SK-N-SH treated with all-trans-retinoic acid at 6 μM for 48 hours (cell line): ENCODE results near the gene ARHGEF6.

Experiments
- ARNTL ChIP-seq: fragments of 450-650 bp; formaldehyde crosslinking; IDR thresholded peaks from 2 replicates; pipeline ENCODE4 v1.5.0; 2020; ENCODE audit warnings: low read depth, mild to moderate bottlenecking, moderate library complexity, borderline replicate concordance
- BACH2 ChIP-seq: fragments of 250-450 bp; sonication (Bioruptor Pico); IDR thresholded peaks from 2 replicates; pipeline ENCODE4 v1.9.0; 2021; ENCODE audit warnings: mild to moderate bottlenecking, borderline replicate concordance
- CREB5 ChIP-seq: fragments of 250-450 bp; sonication (Bioruptor Pico); IDR thresholded peaks from 2 replicates; pipeline ENCODE4 v1.5.1; 2020; ENCODE audit warnings: low read depth, mild to moderate bottlenecking, moderate library complexity
- ESRRG ChIP-seq: fragments of 250-450 bp; sonication (Bioruptor Pico); IDR thresholded peaks from 2 replicates; pipeline ENCODE4 v1.6.1; 2021; ENCODE audit warnings: mild to moderate bottlenecking
- GLIS3 ChIP-seq: fragments of 250-450 bp; sonication (Bioruptor Pico); IDR thresholded peaks from 2 replicates; pipeline ENCODE4 v1.5.0; 2020; ENCODE audit warnings: mild to moderate bottlenecking, moderate library complexity
- ISL1 ChIP-seq: fragments of 250-450 bp; sonication (Bioruptor Pico); IDR thresholded peaks from 2 replicates; pipeline ENCODE4 v2.1.2; 2022; ENCODE audit warnings: mild to moderate bottlenecking, moderate library complexity
- POU6F1 ChIP-seq: fragments of 250-450 bp; sonication (Bioruptor Pico); IDR thresholded peaks from 2 replicates; pipeline ENCODE4 v1.8.0; 2021; ENCODE audit warnings: low read depth, mild to moderate bottlenecking, moderate library complexity, borderline replicate concordance
- RARB ChIP-seq: fragments of 250-450 bp; sonication (Bioruptor Pico); IDR thresholded peaks from 2 replicates; pipeline ENCODE4 v1.8.0; 2021; ENCODE audit warnings: mild to moderate bottlenecking, moderate library complexity
- TCF4 ChIP-seq: fragments of 250-450 bp; sonication (Bioruptor Pico); IDR thresholded peaks from 2 replicates; pipeline ENCODE4 v1.8.0; 2021; ENCODE audit warnings: mild to moderate bottlenecking, moderate library complexity, borderline replicate concordance
- TOX ChIP-seq: fragments of 250-450 bp; sonication (Bioruptor Pico); IDR thresholded peaks from 2 replicates; pipeline ENCODE4 v1.8.0; 2021; ENCODE audit warnings: mild to moderate bottlenecking, moderate library complexity, borderline replicate concordance
- ZFP3 ChIP-seq: fragments of 250-450 bp; sonication (Bioruptor Pico); IDR thresholded peaks from 2 replicates; pipeline ENCODE4 v1.5.0; 2020; ENCODE audit warnings: mild to moderate bottlenecking, moderate library complexity
- ZNF565 ChIP-seq: fragments of 450-650 bp; formaldehyde crosslinking; conservative IDR thresholded peaks from 2 replicates; pipeline ENCODE4 v1.5.0; 2020; ENCODE audit warnings: low read depth, mild to moderate bottlenecking, moderate library complexity
- TF ChIP-seq, protein P1 (sequence below): fragments of 250-450 bp; sonication (Bioruptor Pico); IDR thresholded peaks from 2 replicates; pipeline ENCODE4 v1.8.0; 2020; ENCODE audit warnings: mild to moderate bottlenecking, moderate library complexity, borderline replicate concordance

DNA sequence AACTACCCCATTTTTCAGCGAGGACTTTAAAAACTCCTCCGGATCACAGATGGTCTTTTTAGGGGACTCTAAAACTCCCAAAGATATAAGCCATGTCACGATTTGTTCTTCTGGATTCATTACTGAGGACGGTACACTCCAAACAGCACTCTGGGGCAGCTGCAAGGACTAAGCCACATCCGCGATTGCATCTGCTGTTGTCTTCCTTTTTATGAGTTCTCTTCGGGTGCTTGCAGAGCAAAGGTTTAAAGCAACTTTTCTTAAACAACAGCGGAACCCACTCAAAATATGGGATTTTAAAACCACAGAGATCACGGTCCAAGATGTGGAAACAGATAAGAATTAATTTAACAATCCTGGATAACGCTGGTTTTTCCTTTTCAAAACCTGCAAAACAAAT lies at the start of gene ARHGEF6:
- TF ChIP-seq, protein P1, sequence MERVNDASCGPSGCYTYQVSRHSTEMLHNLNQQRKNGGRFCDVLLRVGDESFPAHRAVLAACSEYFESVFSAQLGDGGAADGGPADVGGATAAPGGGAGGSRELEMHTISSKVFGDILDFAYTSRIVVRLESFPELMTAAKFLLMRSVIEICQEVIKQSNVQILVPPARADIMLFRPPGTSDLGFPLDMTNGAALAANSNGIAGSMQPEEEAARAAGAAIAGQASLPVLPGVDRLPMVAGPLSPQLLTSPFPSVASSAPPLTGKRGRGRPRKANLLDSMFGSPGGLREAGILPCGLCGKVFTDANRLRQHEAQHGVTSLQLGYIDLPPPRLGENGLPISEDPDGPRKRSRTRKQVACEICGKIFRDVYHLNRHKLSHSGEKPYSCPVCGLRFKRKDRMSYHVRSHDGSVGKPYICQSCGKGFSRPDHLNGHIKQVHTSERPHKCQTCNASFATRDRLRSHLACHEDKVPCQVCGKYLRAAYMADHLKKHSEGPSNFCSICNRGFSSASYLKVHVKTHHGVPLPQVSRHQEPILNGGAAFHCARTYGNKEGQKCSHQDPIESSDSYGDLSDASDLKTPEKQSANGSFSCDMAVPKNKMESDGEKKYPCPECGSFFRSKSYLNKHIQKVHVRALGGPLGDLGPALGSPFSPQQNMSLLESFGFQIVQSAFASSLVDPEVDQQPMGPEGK (CRISPR knock-in tag) = no peak
- no peak for TF ChIP-seq TOX
- TF ChIP-seq ZFP3 (CRISPR knock-in tag) = no peak
- no peak for TF ChIP-seq BACH2 (CRISPR knock-in tag)
- TF ChIP-seq GLIS3 = no peak
- TF ChIP-seq RARB (CRISPR knock-in tag) = no peak
- TF ChIP-seq TCF4 (CRISPR knock-in tag) = no peak
- TF ChIP-seq CREB5 (CRISPR knock-in tag) = no peak
- no peak for TF ChIP-seq POU6F1 (CRISPR knock-in tag)
- TF ChIP-seq ISL1 (CRISPR knock-in tag) = no peak
- no peak for TF ChIP-seq ESRRG
- no peak for TF ChIP-seq ZNF565 (CRISPR knock-in tag)
- TF ChIP-seq ARNTL = no peak
